Measurements from ENCODE around the gene CALML3. TPM values are rescaled to one million over a fixed set of nuclear protein-coding genes. Genes with fewer than 3 reads are reported as not detected.

The CALML3 gene
- total RNA-seq, 1 donor from 2014 or later: not detected

DNA sequence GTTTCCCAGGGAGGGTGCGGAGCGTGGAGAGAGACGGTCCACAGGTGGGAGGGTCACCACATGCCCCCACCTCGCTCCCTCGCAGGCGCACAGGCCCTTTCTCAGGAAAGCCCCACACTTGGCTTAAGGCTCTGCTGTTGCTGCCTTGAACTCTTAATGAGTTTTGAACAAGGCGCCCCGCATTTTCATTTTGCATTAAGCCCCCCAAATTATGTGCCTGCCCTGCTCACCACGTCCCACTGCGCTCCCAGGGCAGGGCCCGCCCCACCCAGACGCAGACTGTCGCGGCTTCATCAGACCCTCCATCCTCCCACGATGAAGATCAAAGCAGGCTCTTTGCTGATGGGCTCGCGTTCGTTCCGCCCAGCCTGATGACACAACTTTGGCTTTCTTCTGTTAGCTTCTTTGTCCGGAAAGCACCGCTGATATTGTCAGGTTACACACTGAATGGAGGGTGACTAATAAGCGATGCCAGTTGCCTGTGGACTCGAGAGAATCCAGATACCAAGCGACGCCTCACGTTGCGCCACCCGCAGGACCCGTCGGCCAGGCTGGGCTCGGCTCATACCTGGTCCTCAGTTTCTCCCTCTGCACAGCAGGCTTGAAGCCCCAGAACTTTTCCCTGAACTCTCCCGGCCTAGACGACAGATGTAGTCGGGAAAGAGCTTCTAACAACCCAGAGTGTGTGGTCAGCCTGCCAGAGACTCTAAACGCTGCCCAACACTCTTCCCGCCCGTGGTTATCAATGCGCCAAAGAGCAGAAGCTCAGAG, 9.5 kb downstream of the CALML3 start:
- DNase-seq (ENCODE audit: missing footprints) (no peak), ATAC-seq (no peak)
- intact Hi-C loops (cut with DNase I): no loop called here

GRCh38 chr10:5534880-5535856, 10.4 kb downstream of the CALML3 start:
- DNase-seq (ENCODE audit: missing footprints) (no peak), ATAC-seq (peak; percentile 91)
- intact Hi-C loops (cut with DNase I): no loop called here

DNA sequence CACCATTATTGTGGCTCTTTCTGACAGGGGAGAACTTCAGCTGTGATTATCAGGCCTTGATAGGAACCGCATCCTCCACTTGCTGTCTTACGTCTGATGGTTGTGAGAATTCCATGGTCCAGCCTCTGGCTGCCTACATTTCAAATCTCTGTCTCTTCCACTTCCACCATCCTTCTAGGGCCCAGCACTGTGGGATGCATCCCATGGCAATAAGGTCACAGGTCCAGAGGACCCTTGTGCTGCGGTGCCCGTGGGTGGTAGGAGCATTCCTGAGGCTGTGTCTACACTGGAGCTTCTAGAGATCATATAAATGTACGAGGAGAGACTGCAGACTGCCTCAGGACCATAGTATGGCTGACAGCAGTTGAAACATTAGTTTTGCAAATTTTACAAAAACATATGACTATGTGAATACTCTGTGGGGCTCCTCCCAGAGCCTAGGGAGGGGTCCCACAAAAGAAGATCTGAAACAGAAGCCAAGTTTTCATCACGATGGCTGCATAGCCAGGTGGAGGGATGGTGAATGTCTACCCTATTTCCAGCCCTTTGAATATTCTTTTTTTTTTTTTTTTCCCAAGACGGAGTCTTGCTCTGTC, 11.8 kb downstream of the CALML3 start:
- intact Hi-C loops (cut with DNase I): loop anchor here (1.0 kb wide), 1 partner anchor 82 kb away; no protein-coding TSS in a partner anchor
- ATAC-seq (no peak), DNase-seq (ENCODE audit: missing footprints) (no peak)

DNA sequence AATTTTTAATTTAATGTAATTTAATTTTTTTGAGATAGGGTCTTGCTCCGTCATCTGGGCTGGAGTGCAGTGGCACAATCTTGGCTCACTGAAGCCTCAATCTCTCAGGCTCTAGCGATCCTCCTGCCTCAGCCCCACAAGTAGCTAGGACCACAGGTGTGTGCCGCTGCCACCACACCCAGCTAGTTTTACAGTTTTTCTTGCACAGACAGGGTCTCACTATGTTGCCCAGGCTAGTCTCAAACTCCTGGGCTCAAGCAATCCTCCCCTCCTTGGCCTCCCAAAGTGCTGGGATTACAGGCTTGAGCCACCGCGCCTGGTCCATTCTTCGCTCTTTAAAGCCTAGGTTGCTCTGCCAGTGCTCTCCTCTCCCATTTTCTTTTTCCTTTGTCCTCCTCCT, 12.9 kb downstream of the CALML3 start:
- DNase-seq (ENCODE audit: missing footprints) (no peak), ATAC-seq (no peak)
- intact Hi-C loops (cut with DNase I): no loop called here

- no peak for ATAC-seq
- intact Hi-C loops (cut with DNase I): no loop called here
- no peak for DNase-seq (ENCODE audit: missing footprints)
These were observed 13.7 kb downstream of the CALML3 start for GRCh38 chr10:5538446-5538845.

DNA sequence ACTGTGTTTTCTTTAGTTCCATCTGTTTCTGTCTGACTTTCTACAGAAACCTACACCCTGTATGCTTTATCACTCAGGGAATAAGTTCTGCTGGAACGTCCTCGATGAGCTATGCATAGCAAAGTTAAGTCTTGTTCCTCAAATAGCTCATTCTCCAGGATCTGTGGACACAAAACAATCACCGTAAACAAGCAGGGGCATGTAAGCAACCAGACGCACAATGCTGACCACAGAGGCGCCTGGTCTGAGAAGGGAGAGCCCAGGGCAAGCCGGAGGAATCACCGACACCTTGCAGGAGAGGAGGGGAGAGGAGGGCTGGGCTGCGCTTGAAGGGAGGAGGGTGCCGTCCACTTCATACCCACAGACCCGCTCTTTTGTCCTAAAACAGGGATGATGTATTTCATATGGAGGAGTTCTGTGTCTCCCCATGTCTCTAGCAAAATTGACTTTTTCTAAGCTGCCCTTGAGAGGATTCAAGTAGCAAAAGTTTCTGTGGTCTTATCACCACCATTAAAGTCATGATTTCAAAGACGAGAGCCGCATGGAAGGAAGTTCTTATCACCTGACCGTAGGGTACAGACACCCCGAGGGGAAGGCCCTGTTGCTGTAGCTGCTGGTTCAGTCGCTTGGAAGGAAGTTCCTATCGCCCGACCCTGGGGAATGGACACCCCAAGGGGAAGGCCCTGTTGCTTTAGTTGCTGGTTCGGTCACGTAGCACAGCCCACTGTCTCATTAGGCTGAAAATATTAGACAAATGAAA, 14.3 kb downstream of the CALML3 start:
- no peak for DNase-seq (ENCODE audit: missing footprints)
- no peak for ATAC-seq
- intact Hi-C loops (cut with DNase I): no loop called here

DNA sequence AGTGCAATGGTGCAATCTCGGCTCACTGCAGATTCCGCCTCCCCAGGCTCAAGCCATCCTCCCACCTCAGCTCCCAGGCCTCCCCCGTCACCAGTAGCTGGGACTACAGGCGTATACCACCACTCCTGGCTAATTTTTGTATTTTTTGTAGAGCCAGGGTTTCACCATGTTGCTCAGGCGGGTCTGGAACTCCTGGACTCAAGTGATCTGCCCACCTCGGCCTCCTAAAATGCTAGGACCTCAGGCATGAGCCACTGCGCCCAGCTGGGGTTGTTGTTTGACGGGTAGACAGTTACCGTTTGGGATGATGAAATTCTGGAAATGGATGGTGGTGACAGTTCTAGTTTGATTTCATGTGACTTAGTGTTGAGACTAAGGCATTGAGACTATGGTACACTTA, 15.3 kb downstream of the CALML3 start:
- intact Hi-C loops (cut with DNase I): no loop called here
- ATAC-seq (no peak), DNase-seq (ENCODE audit: missing footprints) (no peak)

- no peak for DNase-seq (ENCODE audit: missing footprints)
- intact Hi-C loops (cut with DNase I): no loop called here
- ATAC-seq: no peak
These were observed 16.1 kb downstream of the CALML3 start for GRCh38 chr10:5540891-5541290.

DNA sequence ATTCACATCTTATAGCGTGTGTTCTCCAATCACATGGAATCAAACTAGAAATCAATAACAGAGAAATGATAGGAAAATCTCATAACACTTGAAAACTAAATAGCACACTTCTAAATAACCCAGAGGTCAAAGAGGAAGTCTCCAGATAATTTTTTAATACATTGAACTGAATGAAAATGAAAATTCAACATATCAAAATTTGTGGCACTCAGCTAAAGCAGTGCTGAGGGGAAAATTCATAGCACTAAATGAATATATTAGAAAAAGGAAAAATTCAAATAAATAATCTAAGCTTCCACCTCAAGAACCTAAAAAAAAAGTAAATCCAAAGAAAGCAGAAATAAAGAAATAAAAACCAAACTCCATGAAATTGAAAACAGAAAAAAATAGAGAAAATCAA, 17.3 kb downstream of the CALML3 start:
- intact Hi-C loops (cut with DNase I): no loop called here
- ATAC-seq (no peak), DNase-seq (ENCODE audit: missing footprints) (no peak)

DNA sequence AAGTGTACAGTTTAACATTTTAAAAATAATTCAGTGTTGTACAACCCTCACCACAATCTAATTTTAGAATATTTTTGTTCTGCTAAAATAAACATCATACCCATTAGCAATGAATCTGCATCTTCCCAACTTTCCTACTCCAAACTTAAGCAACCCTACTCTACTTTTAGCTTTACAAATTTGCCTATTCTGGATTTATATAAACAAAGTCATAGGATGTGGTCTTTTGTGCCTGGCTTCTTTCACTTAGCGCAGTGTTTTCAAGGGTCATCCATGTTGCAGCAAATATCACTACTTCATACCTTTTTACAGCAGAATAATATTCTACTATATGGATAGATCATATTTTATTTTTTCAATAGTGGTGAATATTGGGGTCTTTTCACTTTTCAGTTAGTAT, 18.9 kb downstream of the CALML3 start:
- intact Hi-C loops (cut with DNase I): no loop called here
- ATAC-seq: no peak
- no peak for DNase-seq (ENCODE audit: missing footprints)

DNA sequence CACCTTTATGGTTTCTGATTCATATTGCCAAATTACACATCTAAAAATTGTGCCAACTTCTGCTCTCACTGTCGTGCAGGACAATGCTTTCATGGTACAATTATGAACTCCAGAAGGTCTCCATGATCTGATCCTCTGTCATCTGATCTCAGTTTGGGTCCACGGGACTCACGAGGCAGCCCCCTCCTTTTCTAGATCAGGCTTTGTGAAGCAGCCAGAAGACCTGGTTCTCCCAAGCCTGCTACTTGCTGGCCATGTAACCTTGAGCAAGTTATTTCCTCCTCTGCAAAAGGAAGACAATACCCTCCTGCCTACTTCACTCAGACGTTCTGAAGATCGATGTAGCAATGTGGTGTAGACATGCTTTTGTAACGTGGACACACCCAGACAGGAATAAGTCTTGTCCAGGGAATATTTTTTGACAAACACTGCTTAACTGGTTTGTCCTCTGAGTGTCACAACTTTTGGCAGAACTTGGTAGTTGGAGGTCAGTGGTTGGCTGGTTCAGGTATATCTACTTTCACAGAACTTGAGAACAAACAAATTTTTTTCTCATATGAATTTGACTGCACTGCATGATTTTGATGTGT, 19.6 kb downstream of the CALML3 start:
- ATAC-seq (no peak), DNase-seq (ENCODE audit: missing footprints) (no peak)
- intact Hi-C loops (cut with DNase I): no loop called here

GRCh38 chr10:5545011-5545410, 20.2 kb downstream of the CALML3 start:
- ATAC-seq (no peak), DNase-seq (ENCODE audit: missing footprints) (no peak)
- intact Hi-C loops (cut with DNase I): loop anchor here (5.0 kb wide), 1 partner anchor 98 kb away; no protein-coding TSS in a partner anchor

DNA sequence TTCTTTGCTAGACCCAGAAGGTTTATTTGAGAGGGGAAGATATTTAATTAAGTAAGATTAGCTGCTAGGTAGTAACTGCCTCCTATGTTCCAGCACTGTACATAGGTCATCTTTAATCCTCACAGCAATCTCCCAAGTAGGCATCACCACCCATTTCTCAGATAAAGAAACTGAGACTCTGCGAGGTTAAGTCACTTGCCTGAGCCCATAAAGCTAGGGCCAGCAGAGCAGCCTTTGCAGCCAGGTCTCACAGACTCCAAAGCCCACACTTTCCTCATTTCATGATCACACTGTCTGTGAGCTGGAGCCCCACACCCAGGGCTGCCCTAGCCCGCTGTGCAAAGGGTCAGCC, 20.6 kb downstream of the CALML3 start:
- intact Hi-C loops (cut with DNase I): loop anchor here (5.0 kb wide), 1 partner anchor 98 kb away; no protein-coding TSS in a partner anchor
- ATAC-seq (peak; percentile 26), DNase-seq (ENCODE audit: missing footprints) (no peak)

GRCh38 chr10:5545778-5546710, 21.3 kb downstream of the CALML3 start:
- DNase-seq (ENCODE audit: missing footprints) (no peak), ATAC-seq (peak; percentile 87)
- intact Hi-C loops (cut with DNase I): loop anchor here (5.0 kb wide), 1 partner anchor 99 kb away; no protein-coding TSS in a partner anchor

GRCh38 chr10:5546891-5547680, 22.3 kb downstream of the CALML3 start:
- DNase-seq (ENCODE audit: missing footprints) (no peak), ATAC-seq (no peak)

DNA sequence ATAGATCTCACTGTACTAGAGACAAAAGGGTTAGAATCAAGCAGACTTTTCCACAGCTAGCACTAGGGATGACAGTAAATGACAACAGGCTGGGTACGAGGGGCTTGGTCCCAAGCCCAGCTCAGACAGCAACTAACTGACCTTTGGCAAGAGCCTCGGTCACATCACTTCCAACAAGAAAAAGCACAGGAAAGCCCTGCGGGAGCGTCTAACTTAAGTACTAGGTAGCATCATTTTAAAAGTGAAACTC, 22.8 kb downstream of the CALML3 start:
- intact Hi-C loops (cut with DNase I): loop anchor here (5.0 kb wide), 1 partner anchor 100 kb away; no protein-coding TSS in a partner anchor
- ATAC-seq (no peak), DNase-seq (ENCODE audit: missing footprints) (no peak)

More at GRCh38 chr10:5546891-5547680, 22.3 kb downstream of the CALML3 start:
- intact Hi-C loops (cut with DNase I): loop anchor here (5.0 kb wide), 1 partner anchor 100 kb away; no protein-coding TSS in a partner anchor
